Tibial nerve (tissue), 4 donors: ENCODE measurements around the gene EPHB3. TPM values are rescaled to one million over a fixed set of nuclear protein-coding genes. Genes with fewer than 3 reads are reported as not detected.

Experiments used
- DNase-seq, 2 donors: peaks; one replicate each; pipeline ENCODE4 v3.0.0-alpha.2; 2019; ENCODE audit warnings: low spot score in 2 of 2
- H3K27ac ChIP-seq, 4 donors: fragments of 200-600 bp; sonication (generic) in 3 of 4; one replicate each; pipeline ENCODE4 v1.5.1; 2017 to 2019; ENCODE audit warnings: mild to moderate bottlenecking in 1 of 4
- H3K27me3 ChIP-seq, 2 donors: fragments of 200-600 bp; sonication (generic) in 1 of 2; one replicate each; pipeline versions ENCODE4 v1.5.1 to v1.6.0; 2017 to 2019
- H3K36me3 ChIP-seq, 3 donors: fragments of 200-600 bp; sonication (generic); one replicate each; pipeline ENCODE4 v1.5.1; 2018 to 2019
- H3K4me1 ChIP-seq, 4 donors: fragments of 200-600 bp; sonication (generic) in 3 of 4; one replicate each; pipeline ENCODE4 v1.5.1; 2017 to 2019
- H3K4me3 ChIP-seq, 4 donors: fragments of 200-600 bp; sonication (generic) in 3 of 4; one replicate each; pipeline ENCODE4 v1.5.1; 2017 to 2019; ENCODE audit warnings: mild to moderate bottlenecking in 1 of 4, moderate library complexity in 1 of 4
- H3K9me3 ChIP-seq, 4 donors: fragments of 200-600 bp; sonication (generic) in 3 of 4; one replicate each; pipeline ENCODE4 v1.5.1; 2017 to 2019
- EP300 ChIP-seq, 2 donors: sonication (generic); formaldehyde crosslinking; IDR thresholded peaks; one replicate each; pipeline ENCODE4 v1.6.1; 2017; ENCODE audit warnings: antibody characterized with exemption in 2 of 2, mild to moderate bottlenecking in 1 of 2
- POLR2A ChIP-seq, 2 donors: fragments of 450-650 bp; IDR thresholded peaks; one replicate each; pipeline ENCODE4 v1.6.1; 2017; ENCODE audit warnings: antibody characterized with exemption in 2 of 2, mild to moderate bottlenecking in 2 of 2, moderate library complexity in 2 of 2
- WGBS, 2 donors: methylation state at CpG; one replicate each; pipeline ENCODE4 v1.1.5; 2018; 5-methylcytosine and 5-hydroxymethylcytosine counted together
- total RNA-seq, 4 donors: library from RNA; depleted of rRNA; stranded (reverse); fragments of >200 nt; gene quantifications; one replicate each; pipeline ENCODE4 v1.1.0, GENCODE V29; 2016
- TF ChIP-seq, protein P1 (sequence below), 5 experiments: fragments of 200-600 bp in 3 of 5; fragments of 450-650 bp in 2 of 5; sonication (generic) in 3 of 5; IDR thresholded peaks; one replicate each; pipeline ENCODE4 v1.5.1; 2016 to 2019; ENCODE audit warnings: antibody characterized with exemption in 5 of 5, mild to moderate bottlenecking in 3 of 5, moderate library complexity in 2 of 5

The EPHB3 gene
- total RNA-seq, 4 donors from 2014 or later, result 4.8 to 13.8 (median 5.9) TPM

DNA sequence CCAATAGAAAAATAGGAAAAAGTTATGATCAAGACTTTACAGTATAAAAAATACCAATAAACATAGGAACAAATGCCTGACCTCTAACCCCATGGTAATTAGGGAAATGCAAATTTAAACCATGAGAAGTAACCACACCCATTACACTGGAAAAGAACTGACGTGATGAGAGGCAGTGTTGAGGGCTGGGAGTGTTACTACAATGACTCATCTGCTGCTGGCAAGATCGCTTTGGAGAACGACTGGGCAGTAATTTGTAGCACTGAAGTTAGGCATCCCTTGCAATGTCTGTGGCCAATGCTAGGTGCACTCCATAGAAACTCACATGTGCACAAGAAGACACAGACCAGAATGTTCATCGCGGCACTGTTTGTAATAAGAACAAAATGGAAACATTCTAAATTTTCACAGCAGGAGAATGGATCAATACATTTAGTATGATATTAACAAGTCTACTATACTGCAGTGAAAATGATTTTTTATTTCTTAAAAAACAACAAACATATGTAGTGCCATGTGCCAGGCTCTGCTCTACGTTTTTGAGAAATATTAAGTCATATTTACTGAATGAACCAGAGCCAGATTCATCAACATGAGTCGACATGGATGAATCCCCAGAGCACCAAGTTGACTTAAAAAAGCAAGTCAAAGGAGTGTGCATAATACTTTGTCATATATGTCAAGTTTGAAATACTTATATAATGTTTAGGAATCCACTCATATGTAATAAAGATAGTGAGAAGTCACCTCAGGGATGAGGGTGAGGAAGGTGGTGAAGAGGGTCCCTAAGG lies 37.6 kb upstream of the EPHB3 start:
- peaks cover 0 to 20% (median 7%) of the 10 kb centered on the region in 4 donors for H3K4me1 ChIP-seq
- H3K27me3 ChIP-seq, result peaks cover 4 to 70% of the 10 kb centered on the region in 2 donors
- H3K27ac ChIP-seq, result no peak overlapping the region
- no peak for DNase-seq
- no peaks in the 10 kb centered on the region for H3K36me3 ChIP-seq
- no peak overlapping the region for H3K4me3 ChIP-seq
- 35 to 48% methylated on average over 7 of the region's 7 CpGs for WGBS, 2 donors
- TF ChIP-seq POLR2A (IDR thresholded peaks at IDR 0.05), result no peak
- TF ChIP-seq EP300 (IDR thresholded peaks at IDR 0.05), result no peak
- H3K9me3 ChIP-seq, result no peaks in the 10 kb centered on the region

- TF ChIP-seq POLR2A (IDR thresholded peaks at IDR 0.05) (no peak), EP300 (IDR thresholded peaks at IDR 0.05) (no peak)
- TF ChIP-seq, protein P1, sequence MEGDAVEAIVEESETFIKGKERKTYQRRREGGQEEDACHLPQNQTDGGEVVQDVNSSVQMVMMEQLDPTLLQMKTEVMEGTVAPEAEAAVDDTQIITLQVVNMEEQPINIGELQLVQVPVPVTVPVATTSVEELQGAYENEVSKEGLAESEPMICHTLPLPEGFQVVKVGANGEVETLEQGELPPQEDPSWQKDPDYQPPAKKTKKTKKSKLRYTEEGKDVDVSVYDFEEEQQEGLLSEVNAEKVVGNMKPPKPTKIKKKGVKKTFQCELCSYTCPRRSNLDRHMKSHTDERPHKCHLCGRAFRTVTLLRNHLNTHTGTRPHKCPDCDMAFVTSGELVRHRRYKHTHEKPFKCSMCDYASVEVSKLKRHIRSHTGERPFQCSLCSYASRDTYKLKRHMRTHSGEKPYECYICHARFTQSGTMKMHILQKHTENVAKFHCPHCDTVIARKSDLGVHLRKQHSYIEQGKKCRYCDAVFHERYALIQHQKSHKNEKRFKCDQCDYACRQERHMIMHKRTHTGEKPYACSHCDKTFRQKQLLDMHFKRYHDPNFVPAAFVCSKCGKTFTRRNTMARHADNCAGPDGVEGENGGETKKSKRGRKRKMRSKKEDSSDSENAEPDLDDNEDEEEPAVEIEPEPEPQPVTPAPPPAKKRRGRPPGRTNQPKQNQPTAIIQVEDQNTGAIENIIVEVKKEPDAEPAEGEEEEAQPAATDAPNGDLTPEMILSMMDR (IDR thresholded peaks at IDR 0.05), result no peak
- DNase-seq, result no peak
- Histone ChIP-seq H3K36me3 (no peaks in the 10 kb centered on the region), H3K27me3 (peaks cover 4 to 71% of the 10 kb centered on the region in 2 donors), H3K9me3 (no peaks in the 10 kb centered on the region), H3K27ac (peak overlapping the region in 3 of 4 donors; percentile 41 to 75 (median 56)), H3K4me1 (peaks cover 0 to 20% (median 7%) of the 10 kb centered on the region in 4 donors), H3K4me3 (peak overlapping the region; percentile 18 to 58 (median 38))
- 1% methylated on average over 7 of the region's 7 CpGs for WGBS, 2 donors
Measured at GRCh38 chr3:184524981-184525336, 36.6 kb upstream of the EPHB3 start.

- DNase-seq, result no peak
- Histone ChIP-seq H3K4me1 (peaks cover 0 to 20% (median 7%) of the 10 kb centered on the region in 4 donors), H3K36me3 (no peaks in the 10 kb centered on the region), H3K27ac (peak overlapping the region in 3 of 4 donors; percentile 41 to 75 (median 56)), H3K9me3 (no peaks in the 10 kb centered on the region), H3K27me3 (peaks cover 4 to 76% of the 10 kb centered on the region in 2 donors), H3K4me3 (peak overlapping the region; percentile 18 to 58 (median 38))
- WGBS, 2 donors, result 1% methylated on average over 43 to 56 of the region's 60 CpGs
- TF ChIP-seq, protein P1 (IDR thresholded peaks at IDR 0.05), result no peak
- TF ChIP-seq POLR2A (IDR thresholded peaks at IDR 0.05) (no peak), EP300 (IDR thresholded peaks at IDR 0.05) (no peak)
Measured at GRCh38 chr3:184525337-184526087, 36.1 kb upstream of the EPHB3 start.

DNA sequence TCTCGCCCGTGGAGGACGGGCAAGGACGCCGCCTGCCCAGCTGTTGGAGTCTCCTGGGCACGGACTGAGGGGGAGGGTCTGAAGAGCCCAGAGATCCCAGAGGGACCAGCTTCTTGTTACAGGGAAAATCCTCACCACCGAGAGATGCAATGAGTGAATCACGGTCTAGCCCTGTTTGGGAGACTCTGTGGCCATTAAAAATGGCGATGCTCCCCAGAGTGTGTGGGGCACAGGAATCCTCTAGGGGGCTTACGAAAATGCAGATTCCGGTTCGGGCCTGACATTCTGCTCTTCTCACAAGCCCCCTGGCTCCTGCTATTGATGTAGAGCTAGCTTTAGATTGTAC lies 35.5 kb upstream of the EPHB3 start:
- Histone ChIP-seq H3K4me3 (peak overlapping the region in 2 of 4 donors; percentile 32 to 58), H3K27ac (no peak overlapping the region), H3K36me3 (no peaks in the 10 kb centered on the region), H3K9me3 (no peaks in the 10 kb centered on the region), H3K4me1 (peaks cover 0 to 20% (median 7%) of the 10 kb centered on the region in 4 donors), H3K27me3 (peaks cover 4 to 78% of the 10 kb centered on the region in 2 donors)
- no peak for DNase-seq
- WGBS, 2 donors, result 12% methylated on average over 12 of the region's 12 CpGs
- TF ChIP-seq EP300 (IDR thresholded peaks at IDR 0.05) (no peak), POLR2A (IDR thresholded peaks at IDR 0.05) (no peak)
- TF ChIP-seq, protein P1 (IDR thresholded peaks at IDR 0.05), result no peak

DNA sequence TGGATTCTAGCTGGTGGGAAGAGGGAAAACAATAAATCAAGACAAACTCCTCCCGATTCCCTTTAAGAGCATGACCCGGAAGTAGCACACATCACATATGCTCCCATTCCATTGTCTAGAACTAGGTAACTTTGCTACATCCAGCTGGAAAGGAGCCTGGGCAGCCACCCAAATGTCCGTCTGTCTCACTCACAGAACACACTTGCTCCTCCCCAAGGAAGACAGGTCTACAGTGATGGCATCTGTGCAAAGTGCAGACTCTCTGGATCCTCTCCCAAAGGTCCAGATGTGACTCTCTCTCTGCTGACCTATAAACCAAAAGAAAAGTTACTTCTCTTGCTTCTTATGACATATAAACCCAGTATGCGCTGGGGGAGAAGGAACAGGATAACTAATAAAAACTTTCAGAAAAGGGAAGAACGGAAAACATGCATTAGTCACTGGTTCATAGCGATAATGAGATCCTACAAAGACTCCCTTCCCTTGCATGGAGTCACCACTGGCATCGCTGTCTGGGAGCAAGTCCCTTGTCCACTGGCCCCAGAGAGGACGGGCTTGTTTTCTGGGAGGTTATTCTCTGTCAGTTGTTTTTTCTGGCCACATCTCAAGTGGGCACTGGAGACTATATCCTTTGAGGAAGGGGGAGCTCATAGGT lies 29.8 kb upstream of the EPHB3 start:
- Histone ChIP-seq H3K27me3 (peaks cover 0 to 60% of the 10 kb centered on the region in 2 donors), H3K27ac (no peak overlapping the region), H3K9me3 (no peaks in the 10 kb centered on the region), H3K36me3 (no peaks in the 10 kb centered on the region), H3K4me1 (no peaks in the 10 kb centered on the region), H3K4me3 (no peak overlapping the region)
- WGBS, 2 donors, result 52 to 57% methylated on average over 8 of the region's 8 CpGs
- no peak for DNase-seq
- TF ChIP-seq, protein P1 (IDR thresholded peaks at IDR 0.05), result no peak
- TF ChIP-seq EP300 (IDR thresholded peaks at IDR 0.05) (no peak), POLR2A (IDR thresholded peaks at IDR 0.05) (no peak)
